HepG2 (cell line): ENCODE results near the gene MDM4. TPM values are rescaled to one million over a fixed set of nuclear protein-coding genes. Genes with fewer than 3 reads are reported as not detected.

Experiments
- AKNA ChIP-seq: sonication (generic); formaldehyde crosslinking; IDR thresholded peaks from 2 replicates; pipeline ENCODE4 v1.4.0; 2020; ENCODE audit warnings: missing genetic modification reagents, borderline replicate concordance
- FOXP4 ChIP-seq: sonication (generic); formaldehyde crosslinking; IDR thresholded peaks from 2 replicates; pipeline ENCODE4 v1.4.0; 2020; ENCODE audit warnings: missing genetic modification reagents
- IRF9 ChIP-seq: sonication (generic); formaldehyde crosslinking; IDR thresholded peaks from 2 replicates; pipeline ENCODE4 v1.8.0; 2022; ENCODE audit warnings: missing genetic modification reagents, mild to moderate bottlenecking, borderline replicate concordance
- KLF12 ChIP-seq: sonication (generic); formaldehyde crosslinking; IDR thresholded peaks from 2 replicates; pipeline ENCODE4 v1.4.0; 2020; ENCODE audit warnings: missing genetic modification reagents, borderline replicate concordance
- NCOA2 ChIP-seq: sonication (generic); formaldehyde crosslinking; IDR thresholded peaks from 2 replicates; pipeline ENCODE4 v1.8.0; 2022; ENCODE audit warnings: inconsistent platforms
- ONECUT2 ChIP-seq: sonication (generic); formaldehyde crosslinking; IDR thresholded peaks from 2 replicates; pipeline ENCODE4 v1.4.0; 2020; ENCODE audit warnings: missing genetic modification reagents
- PHF8 ChIP-seq: sonication (generic); formaldehyde crosslinking; IDR thresholded peaks from 2 replicates; pipeline ENCODE4 v1.5.0; 2020; ENCODE audit warnings: missing genetic modification reagents
- POGK ChIP-seq: sonication (generic); formaldehyde crosslinking; conservative IDR thresholded peaks from 2 replicates; pipeline ENCODE4 v1.8.0; 2022; ENCODE audit warnings: mild to moderate bottlenecking, moderate library complexity, missing genetic modification reagents
- SRY ChIP-seq: sonication (generic); formaldehyde crosslinking; IDR thresholded peaks from 2 replicates; pipeline ENCODE4 v1.8.0; 2022; ENCODE audit warnings: mild to moderate bottlenecking, missing genetic modification reagents
- TEF ChIP-seq: sonication (generic); formaldehyde crosslinking; IDR thresholded peaks from 2 replicates; pipeline ENCODE4 v1.5.0; 2020; ENCODE audit warnings: missing genetic modification reagents
- TFDP2 ChIP-seq: sonication (generic); formaldehyde crosslinking; IDR thresholded peaks from 2 replicates; pipeline ENCODE4 v1.4.0; 2020; ENCODE audit warnings: missing genetic modification reagents
- XBP1 ChIP-seq: sonication (generic); formaldehyde crosslinking; IDR thresholded peaks from 2 replicates; pipeline ENCODE4 v1.5.0; 2020; ENCODE audit warnings: missing genetic modification reagents
- ZNF362 ChIP-seq: sonication (generic); formaldehyde crosslinking; IDR thresholded peaks from 2 replicates; pipeline ENCODE4 v1.4.0; 2020; ENCODE audit warnings: missing genetic modification reagents, mild to moderate bottlenecking, borderline replicate concordance
- ZNF383 ChIP-seq: sonication (generic); formaldehyde crosslinking; IDR thresholded peaks from 2 replicates; pipeline ENCODE4 v1.4.0; 2020; ENCODE audit warnings: missing genetic modification reagents, mild to moderate bottlenecking, borderline replicate concordance
- ZNF547 ChIP-seq: sonication (generic); formaldehyde crosslinking; IDR thresholded peaks from 2 replicates; pipeline ENCODE4 v1.5.1; 2020; ENCODE audit warnings: mild to moderate bottlenecking, missing genetic modification reagents
- polyA plus RNA-seq, 8 experiments: library from polyadenylated mRNA; depleted of rRNA in 3 of 8; stranded (reverse) in 7 of 8; unstranded in 1 of 8; fragments of >200 nt; fragmentation: Illumina TruSeq in 4 of 8; extraction: Trizol in 4 of 8; gene quantifications; 2 replicates each; pipeline versions ENCODE4 v1.2.1 to v1.2.3, GENCODE V29; 2011 to 2016; ENCODE audit warnings: low read depth in 4 of 8, missing spikeins in 1 of 8, mixed read lengths in 1 of 8; ENCODE audit not compliant: insufficient read depth in 1 of 8
- total RNA-seq, 5 experiments: library from RNA; depleted of rRNA; stranded (reverse); fragments of >200 nt; fragmentation: Illumina TruSeq; extraction: Trizol; gene quantifications; 2 replicates each; pipeline ENCODE4 v1.2.3, GENCODE V29; 2016; ENCODE audit warnings: low read depth in 1 of 5

The MDM4 gene
- total and polyA plus RNA-seq, 2 of the 13 experiments (the other 11 are each of a cell fraction or from before 2014, with no cell fraction given): 14.9 to 19.0 TPM

GRCh38 chr1:204507317-204508105, 8.7 kb upstream of the MDM4 start (continued):
- TF ChIP-seq IRF9 (CRISPR knock-in tag): no peak
- TF ChIP-seq TFDP2 (CRISPR knock-in tag): no peak
- TF ChIP-seq FOXP4 (CRISPR knock-in tag): peak; percentile 26; the same call in 1 of the 2 replicates
- TF ChIP-seq ZNF362 (CRISPR knock-in tag): no peak
- no peak for TF ChIP-seq AKNA
- TF ChIP-seq ONECUT2 (CRISPR knock-in tag): no peak
- TF ChIP-seq TEF: no peak
- TF ChIP-seq POGK (CRISPR knock-in tag): no peak
- TF ChIP-seq ZNF547 (CRISPR knock-in tag): no peak
- TF ChIP-seq SRY (CRISPR knock-in tag): no peak
- TF ChIP-seq KLF12 (CRISPR knock-in tag): no peak
- no peak for TF ChIP-seq ZNF383 (CRISPR knock-in tag)
- TF ChIP-seq NCOA2 (CRISPR knock-in tag): no peak
- peak; percentile 15 for TF ChIP-seq PHF8 (CRISPR knock-in tag)
- no peak for TF ChIP-seq XBP1 (CRISPR knock-in tag)
